HepG2 (cell line): ENCODE results near the gene TBX3. TPM values are rescaled to one million over a fixed set of nuclear protein-coding genes. Genes with fewer than 3 reads are reported as not detected.

Source experiments
- ARID5B ChIP-seq: IDR thresholded peaks from 2 replicates; pipeline ENCODE4 v1.4.0; 2020; ENCODE audit warnings: mild to moderate bottlenecking, missing genetic modification reagents
- FOSL2 ChIP-seq: sonication (generic); formaldehyde crosslinking; IDR thresholded peaks from 2 replicates; pipeline ENCODE4 v1.4.0; 2020; ENCODE audit warnings: missing genetic modification reagents
- GATAD2A ChIP-seq: IDR thresholded peaks from 2 replicates; pipeline ENCODE4 v1.6.1; 2016
- MEF2D ChIP-seq: sonication (generic); formaldehyde crosslinking; IDR thresholded peaks from 2 replicates; pipeline ENCODE4 v1.5.1; 2020; ENCODE audit warnings: mild to moderate bottlenecking, missing genetic modification reagents
- NONO ChIP-seq, 2 experiments: fragments of 450-650 bp in 1 of 2; sonication (generic) in 1 of 2; formaldehyde crosslinking in 1 of 2; IDR thresholded peaks in 1 of 2; conservative IDR thresholded peaks in 1 of 2; 2 replicates each; pipeline versions ENCODE4 v1.6.1 to v1.8.0; 2017 to 2022; ENCODE audit warnings: mild to moderate bottlenecking in 1 of 2, missing genetic modification reagents in 1 of 2, moderate library complexity in 1 of 2
- RXRA ChIP-seq: sonication (generic); formaldehyde crosslinking; IDR thresholded peaks from 2 replicates; pipeline ENCODE4 v1.5.1; 2020; ENCODE audit warnings: missing genetic modification reagents
- RXRB ChIP-seq: IDR thresholded peaks from 2 replicates; pipeline ENCODE4 v1.6.1; 2016; ENCODE audit warnings: borderline replicate concordance, missing genetic modification reagents, missing compliant biosample characterization
- SKIL ChIP-seq: sonication (generic); formaldehyde crosslinking; IDR thresholded peaks from 2 replicates; pipeline ENCODE4 v1.8.0; 2022; ENCODE audit warnings: missing genetic modification reagents, mild to moderate bottlenecking, moderate library complexity, borderline replicate concordance
- SOX5 ChIP-seq: IDR thresholded peaks from 2 replicates; pipeline ENCODE4 v1.6.1; 2016; ENCODE audit warnings: borderline replicate concordance
- TBX3 ChIP-seq: fragments of 450-650 bp; IDR thresholded peaks from 2 replicates; pipeline ENCODE4 v1.6.1; 2017; ENCODE audit warnings: antibody characterized with exemption, mild to moderate bottlenecking, inconsistent platforms, borderline replicate concordance
- ZBTB34 ChIP-seq: sonication (generic); formaldehyde crosslinking; IDR thresholded peaks from 2 replicates; pipeline ENCODE4 v1.8.0; 2022; ENCODE audit warnings: mild to moderate bottlenecking, missing genetic modification reagents
- ZBTB37 ChIP-seq: sonication (generic); formaldehyde crosslinking; IDR thresholded peaks from 2 replicates; pipeline ENCODE4 v1.4.0; 2020; ENCODE audit warnings: mild to moderate bottlenecking, missing genetic modification reagents
- ZMYM3 ChIP-seq: sonication (generic); formaldehyde crosslinking; IDR thresholded peaks from 2 replicates; pipeline ENCODE4 v1.5.1; 2020; ENCODE audit warnings: mild to moderate bottlenecking, missing genetic modification reagents
- ZNF777 ChIP-seq: sonication (generic); formaldehyde crosslinking; IDR thresholded peaks from 2 replicates; pipeline ENCODE4 v1.4.0; 2020; ENCODE audit warnings: missing genetic modification reagents
- polyA plus RNA-seq, 8 experiments: library from polyadenylated mRNA; depleted of rRNA in 3 of 8; stranded (reverse) in 7 of 8; unstranded in 1 of 8; fragments of >200 nt; fragmentation: Illumina TruSeq in 4 of 8; extraction: Trizol in 4 of 8; gene quantifications; 2 replicates each; pipeline versions ENCODE4 v1.2.1 to v1.2.3, GENCODE V29; 2011 to 2016; ENCODE audit warnings: low read depth in 4 of 8, missing spikeins in 1 of 8, mixed read lengths in 1 of 8; ENCODE audit not compliant: insufficient read depth in 1 of 8
- total RNA-seq, 5 experiments: library from RNA; depleted of rRNA; stranded (reverse); fragments of >200 nt; fragmentation: Illumina TruSeq; extraction: Trizol; gene quantifications; 2 replicates each; pipeline ENCODE4 v1.2.3, GENCODE V29; 2016; ENCODE audit warnings: low read depth in 1 of 5
- TF ChIP-seq, protein P1 (sequence below): sonication (generic); formaldehyde crosslinking; IDR thresholded peaks from 2 replicates; pipeline ENCODE4 v1.5.1; 2020; ENCODE audit warnings: missing genetic modification reagents, mild to moderate bottlenecking, borderline replicate concordance

The TBX3 gene
- total and polyA plus RNA-seq, 2 of the 13 experiments (the other 11 are each of a cell fraction or from before 2014, with no cell fraction given) = 27.1 to 42.4 TPM

DNA sequence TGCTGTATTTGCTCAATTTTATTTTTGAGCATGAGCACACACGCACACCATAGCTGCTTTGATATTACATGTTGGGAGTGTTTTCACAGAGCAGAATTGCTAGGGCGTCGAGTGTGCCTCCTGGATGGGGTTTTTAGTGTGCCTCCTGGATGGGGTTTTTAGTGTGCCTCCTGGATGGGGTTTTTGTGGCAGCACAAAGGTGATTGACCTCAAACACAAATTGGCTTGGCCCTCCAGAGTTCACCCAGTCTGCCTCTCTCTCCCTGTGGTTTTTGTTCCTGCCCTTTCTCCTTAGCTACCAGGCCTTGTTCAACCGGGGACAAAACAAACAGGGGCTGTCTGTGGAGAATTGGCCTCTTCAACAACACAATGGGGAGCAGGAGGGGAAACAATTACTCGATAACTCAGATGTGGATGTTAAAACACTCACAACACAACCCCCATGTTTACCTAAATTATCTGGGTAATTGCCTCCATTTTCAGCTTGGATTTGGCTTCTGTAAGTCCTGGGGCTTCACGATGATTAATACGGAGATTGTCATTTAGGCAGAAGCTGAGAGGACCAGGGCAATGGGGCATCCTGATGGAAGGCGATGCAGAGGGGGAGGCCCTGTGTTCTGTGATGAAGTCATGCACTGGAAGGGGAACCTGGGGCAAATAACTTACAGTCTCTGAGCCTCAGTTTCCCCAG, 26.9 kb downstream of the TBX3 start (continued):
- TF ChIP-seq MEF2D (CRISPR knock-in tag) (0 out of 2 replicates have a peak, but pooled peaks have one; percentile 59), FOSL2 (0 out of 2 replicates have a peak, but pooled peaks have one; percentile 30), ZMYM3 (CRISPR knock-in tag) (peak; percentile 52; the same call in 1 of the 2 replicates), NONO (IDR thresholded peaks at IDR 0.05) (no peak), NONO (CRISPR knock-in tag; conservative IDR thresholded peaks at IDR 0.05) (peak; percentile 39; the same call in 1 of the 2 replicates), RXRA (CRISPR knock-in tag) (peak; percentile 88; the same call in 1 of the 2 replicates), ZNF777 (CRISPR knock-in tag) (0 out of 2 replicates have a peak, but pooled peaks have one; percentile 13), GATAD2A (CRISPR knock-in tag) (peak; percentile 47; the same call in 1 of the 2 replicates), ZBTB37 (CRISPR knock-in tag) (no peak), RXRB (CRISPR knock-in tag) (peak; percentile 85), SOX5 (peak; percentile 81; the same call in 1 of the 2 replicates), ARID5B (CRISPR knock-in tag) (peak; percentile 55), TBX3 (no peak), SKIL (peak; percentile 84), ZBTB34 (CRISPR knock-in tag) (0 out of 2 replicates have a peak, but pooled peaks have one; percentile 8)
- TF ChIP-seq, protein P1, sequence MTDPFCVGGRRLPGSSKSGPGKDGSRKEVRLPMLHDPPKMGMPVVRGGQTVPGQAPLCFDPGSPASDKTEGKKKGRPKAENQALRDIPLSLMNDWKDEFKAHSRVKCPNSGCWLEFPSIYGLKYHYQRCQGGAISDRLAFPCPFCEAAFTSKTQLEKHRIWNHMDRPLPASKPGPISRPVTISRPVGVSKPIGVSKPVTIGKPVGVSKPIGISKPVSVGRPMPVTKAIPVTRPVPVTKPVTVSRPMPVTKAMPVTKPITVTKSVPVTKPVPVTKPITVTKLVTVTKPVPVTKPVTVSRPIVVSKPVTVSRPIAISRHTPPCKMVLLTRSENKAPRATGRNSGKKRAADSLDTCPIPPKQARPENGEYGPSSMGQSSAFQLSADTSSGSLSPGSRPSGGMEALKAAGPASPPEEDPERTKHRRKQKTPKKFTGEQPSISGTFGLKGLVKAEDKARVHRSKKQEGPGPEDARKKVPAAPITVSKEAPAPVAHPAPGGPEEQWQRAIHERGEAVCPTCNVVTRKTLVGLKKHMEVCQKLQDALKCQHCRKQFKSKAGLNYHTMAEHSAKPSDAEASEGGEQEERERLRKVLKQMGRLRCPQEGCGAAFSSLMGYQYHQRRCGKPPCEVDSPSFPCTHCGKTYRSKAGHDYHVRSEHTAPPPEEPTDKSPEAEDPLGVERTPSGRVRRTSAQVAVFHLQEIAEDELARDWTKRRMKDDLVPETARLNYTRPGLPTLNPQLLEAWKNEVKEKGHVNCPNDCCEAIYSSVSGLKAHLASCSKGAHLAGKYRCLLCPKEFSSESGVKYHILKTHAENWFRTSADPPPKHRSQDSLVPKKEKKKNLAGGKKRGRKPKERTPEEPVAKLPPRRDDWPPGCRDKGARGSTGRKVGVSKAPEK (CRISPR knock-in tag) = 0 out of 2 replicates have a peak, but pooled peaks have one; percentile 71
